Effector memory CD8-positive, alpha-beta T cell (primary cell): ENCODE data around the gene PITPNB.
A peak's percentile ranks its signal among the peaks of the same experiment; 100 is the strongest.

Source experiments
- ATAC-seq: fragments of 150-1000 bp; cut with Tn5 transposase; replicated peaks from 2 replicates; pipeline ENCODE4 v1.10.0; 2021; ENCODE audit warnings: mild to moderate bottlenecking, moderate library complexity
- DNase-seq, 3 experiments: peaks; one replicate each; pipeline ENCODE4 v3.0.0; 2021
- H3K27ac Mint-ChIP-seq, 2 donors: one replicate each; pipeline ENCODE4 v1.8.0; 2022; ENCODE audit warnings: mild to moderate bottlenecking in 2 of 2, mixed read lengths in 2 of 2, moderate library complexity in 2 of 2
- H3K27me3 Mint-ChIP-seq, 2 donors: one replicate each; pipeline ENCODE4 v1.8.0; 2022; ENCODE audit warnings: mixed read lengths in 2 of 2
- H3K36me3 Mint-ChIP-seq: one replicate; pipeline ENCODE4 v1.8.0; 2022; ENCODE audit warnings: mild to moderate bottlenecking, moderate library complexity, mixed read lengths; ENCODE audit not compliant: insufficient read depth
- H3K4me1 Mint-ChIP-seq, 2 donors: one replicate each; pipeline ENCODE4 v1.8.0; 2022; ENCODE audit warnings: low read depth in 2 of 2, mixed read lengths in 2 of 2
- H3K4me3 Mint-ChIP-seq, 2 donors: one replicate each; pipeline ENCODE4 v1.8.0; 2022; ENCODE audit warnings: mild to moderate bottlenecking in 2 of 2, mixed read lengths in 2 of 2, moderate library complexity in 2 of 2
- H3K9me3 Mint-ChIP-seq, 2 donors: one replicate each; pipeline ENCODE4 v1.8.0; 2022; ENCODE audit warnings: mixed read lengths in 2 of 2

Gene PITPNB

GRCh38 chr22:27881421-27881820 lies 37.6 kb downstream of the PITPNB start:
- H3K4me3 Mint-ChIP-seq = no peak overlapping the region
- H3K27me3 Mint-ChIP-seq = no peaks in the 10 kb centered on the region
- H3K9me3 Mint-ChIP-seq = no peaks in the 10 kb centered on the region
- H3K36me3 Mint-ChIP-seq = peaks cover 27% of the 10 kb centered on the region
- no peak for ATAC-seq
- H3K4me1 Mint-ChIP-seq = peaks cover 6 to 14% of the 10 kb centered on the region in 2 donors
- no peak overlapping the region for H3K27ac Mint-ChIP-seq
- no peak for DNase-seq

- peak; percentile 22 for ATAC-seq
- H3K9me3 Mint-ChIP-seq = no peaks in the 10 kb centered on the region
- H3K4me1 Mint-ChIP-seq = peaks cover 8 to 16% of the 10 kb centered on the region in 2 donors
- DNase-seq = peak; percentile 15 to 32 (median 23)
- H3K27me3 Mint-ChIP-seq = no peaks in the 10 kb centered on the region
- no peak overlapping the region for H3K4me3 Mint-ChIP-seq
- peaks cover 28% of the 10 kb centered on the region for H3K36me3 Mint-ChIP-seq
- H3K27ac Mint-ChIP-seq = no peak overlapping the region
Observed at GRCh38 chr22:27880778-27881394, 38.2 kb downstream of the PITPNB start.

- H3K27me3 Mint-ChIP-seq = no peaks in the 10 kb centered on the region
- H3K27ac Mint-ChIP-seq = no peak overlapping the region
Observed at GRCh38 chr22:27879923-27880322, 39.1 kb downstream of the PITPNB start.

GRCh38 chr22:27878541-27878940 lies 40.5 kb downstream of the PITPNB start:
- H3K4me1 Mint-ChIP-seq = peaks cover 13 to 28% of the 10 kb centered on the region in 2 donors
- H3K27ac Mint-ChIP-seq = peak overlapping the region in 1 of 2 donors; percentile 53
- H3K4me3 Mint-ChIP-seq = no peak overlapping the region
- H3K36me3 Mint-ChIP-seq = peaks cover 30% of the 10 kb centered on the region
- no peaks in the 10 kb centered on the region for H3K27me3 Mint-ChIP-seq
- ATAC-seq (no peak), DNase-seq (no peak)
- no peaks in the 10 kb centered on the region for H3K9me3 Mint-ChIP-seq

More at GRCh38 chr22:27879923-27880322, 39.1 kb downstream of the PITPNB start:
- Mint-ChIP-seq H3K4me1 (peaks cover 13 to 26% of the 10 kb centered on the region in 2 donors), H3K9me3 (no peaks in the 10 kb centered on the region), H3K36me3 (peaks cover 25% of the 10 kb centered on the region), H3K4me3 (no peak overlapping the region)
- ATAC-seq (no peak), DNase-seq (no peak)

GRCh38 chr22:27877501-27877900 lies 41.6 kb downstream of the PITPNB start:
- Mint-ChIP-seq H3K27ac (no peak overlapping the region), H3K4me3 (no peak overlapping the region), H3K27me3 (no peaks in the 10 kb centered on the region), H3K9me3 (no peaks in the 10 kb centered on the region), H3K36me3 (peaks cover 41% of the 10 kb centered on the region), H3K4me1 (peaks cover 13 to 28% of the 10 kb centered on the region in 2 donors)
- ATAC-seq = no peak
- DNase-seq = no peak

- H3K4me3 Mint-ChIP-seq = no peak overlapping the region
Observed at GRCh38 chr22:27876684-27877083, 42.4 kb downstream of the PITPNB start.

GRCh38 chr22:27875951-27876350 lies 43.1 kb downstream of the PITPNB start:
- Mint-ChIP-seq H3K4me3 (peak overlapping the region; percentile 3 to 46), H3K36me3 (peaks cover 56% of the 10 kb centered on the region), H3K27me3 (no peaks in the 10 kb centered on the region), H3K9me3 (no peaks in the 10 kb centered on the region), H3K27ac (peak overlapping the region; percentile 44 to 72), H3K4me1 (peaks cover 13 to 34% of the 10 kb centered on the region in 2 donors)
- peak; percentile 25 to 41 (median 35) for DNase-seq
- peak; percentile 98 for ATAC-seq

More at GRCh38 chr22:27876684-27877083, 42.4 kb downstream of the PITPNB start:
- Mint-ChIP-seq H3K9me3 (no peaks in the 10 kb centered on the region), H3K4me1 (peaks cover 13 to 30% of the 10 kb centered on the region in 2 donors), H3K27me3 (no peaks in the 10 kb centered on the region), H3K27ac (no peak overlapping the region), H3K36me3 (peaks cover 49% of the 10 kb centered on the region)
- DNase-seq (no peak), ATAC-seq (no peak)

- peaks cover 13 to 30% of the 10 kb centered on the region in 2 donors for H3K4me1 Mint-ChIP-seq
- H3K27me3 Mint-ChIP-seq = no peaks in the 10 kb centered on the region
- no peak overlapping the region for H3K27ac Mint-ChIP-seq
- no peaks in the 10 kb centered on the region for H3K9me3 Mint-ChIP-seq
- DNase-seq (no peak), ATAC-seq (no peak)
- no peak overlapping the region for H3K4me3 Mint-ChIP-seq
- H3K36me3 Mint-ChIP-seq = peaks cover 55% of the 10 kb centered on the region
Observed at GRCh38 chr22:27874764-27875163, 44.3 kb downstream of the PITPNB start.

GRCh38 chr22:27874185-27874584 lies 44.9 kb downstream of the PITPNB start:
- H3K27me3 Mint-ChIP-seq = no peaks in the 10 kb centered on the region

GRCh38 chr22:27873472-27873871 lies 45.6 kb downstream of the PITPNB start:
- peaks cover 14 to 33% of the 10 kb centered on the region in 2 donors for H3K4me1 Mint-ChIP-seq
- ATAC-seq = no peak
- H3K36me3 Mint-ChIP-seq = peaks cover 57% of the 10 kb centered on the region

More at GRCh38 chr22:27874185-27874584, 44.9 kb downstream of the PITPNB start:
- Mint-ChIP-seq H3K4me1 (peaks cover 14 to 30% of the 10 kb centered on the region in 2 donors), H3K27ac (no peak overlapping the region), H3K9me3 (no peaks in the 10 kb centered on the region), H3K36me3 (peaks cover 58% of the 10 kb centered on the region), H3K4me3 (no peak overlapping the region)
- DNase-seq (no peak), ATAC-seq (no peak)

GRCh38 chr22:27872488-27872887 lies 46.6 kb downstream of the PITPNB start:
- Mint-ChIP-seq H3K27ac (no peak overlapping the region), H3K27me3 (no peaks in the 10 kb centered on the region), H3K36me3 (peaks cover 53% of the 10 kb centered on the region), H3K4me1 (peaks cover 12 to 31% of the 10 kb centered on the region in 2 donors), H3K9me3 (no peaks in the 10 kb centered on the region), H3K4me3 (no peak overlapping the region)
- DNase-seq (no peak), ATAC-seq (no peak)

More at GRCh38 chr22:27873472-27873871, 45.6 kb downstream of the PITPNB start:
- Mint-ChIP-seq H3K27ac (no peak overlapping the region), H3K9me3 (no peaks in the 10 kb centered on the region), H3K4me3 (no peak overlapping the region), H3K27me3 (no peaks in the 10 kb centered on the region)
- DNase-seq = no peak

GRCh38 chr22:27871306-27872014 lies 47.6 kb downstream of the PITPNB start:
- ATAC-seq (no peak), DNase-seq (no peak)
- no peaks in the 10 kb centered on the region for H3K9me3 Mint-ChIP-seq
- H3K4me3 Mint-ChIP-seq = no peak overlapping the region
- H3K27ac Mint-ChIP-seq = no peak overlapping the region
- H3K36me3 Mint-ChIP-seq = peaks cover 55% of the 10 kb centered on the region
- H3K4me1 Mint-ChIP-seq = peaks cover 11 to 29% of the 10 kb centered on the region in 2 donors
- no peaks in the 10 kb centered on the region for H3K27me3 Mint-ChIP-seq

- Mint-ChIP-seq H3K9me3 (no peaks in the 10 kb centered on the region), H3K36me3 (peaks cover 51% of the 10 kb centered on the region), H3K27ac (no peak overlapping the region), H3K27me3 (no peaks in the 10 kb centered on the region), H3K4me3 (no peak overlapping the region), H3K4me1 (peaks cover 5 to 28% of the 10 kb centered on the region in 2 donors)
- no peak for DNase-seq
- ATAC-seq = no peak
Observed at GRCh38 chr22:27870234-27871191, 48.5 kb downstream of the PITPNB start.
